ENCODE results near the gene AEBP2. TPM values are rescaled to one million over a fixed set of nuclear protein-coding genes. Genes with fewer than 3 reads are reported as not detected.

AEBP2 gene
- total RNA-seq, 4 donors from 2014 or later: 23.6 to 41.4 (median 38.6) TPM

DNA sequence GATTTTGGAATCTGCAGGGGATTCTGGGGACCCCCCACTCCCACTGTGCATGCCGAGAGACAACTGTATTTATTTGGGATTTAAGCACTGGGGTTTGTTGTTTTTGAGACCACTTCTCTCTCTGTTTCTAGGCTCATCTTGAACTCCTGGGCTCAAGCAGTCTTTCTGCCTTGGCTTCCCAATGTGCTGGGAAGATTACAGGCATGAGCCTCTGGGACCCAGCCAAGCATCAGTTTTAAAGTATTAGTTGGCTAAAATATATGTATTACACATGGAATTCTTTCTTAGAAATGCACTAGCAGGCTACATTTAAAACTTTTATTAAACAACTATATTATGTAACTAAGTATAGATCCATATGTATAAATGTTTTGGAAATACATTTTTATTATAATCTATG lies 78.3 kb downstream of the AEBP2 start:
- ATAC-seq: no peak
- Histone ChIP-seq H3K36me3 (peaks cover 0 to 26% of the 10 kb centered on the region in 2 donors), H3K9me3 (no peaks in the 10 kb centered on the region), H3K4me1 (peaks cover 0 to 27% (median 0%) of the 10 kb centered on the region in 3 donors), H3K4me3 (no peak overlapping the region), H3K27ac (no peak overlapping the region), H3K27me3 (no peaks in the 10 kb centered on the region)
- WGBS, 2 donors (ENCODE audit: low coverage in 1 of 2): 22 to 57% methylated on average over 1 of the region's 1 CpG
- TF ChIP-seq POLR2A (IDR thresholded peaks at IDR 0.05) (no peak), CTCF (IDR thresholded peaks at IDR 0.05) (no peak), POLR2AphosphoS5 (IDR thresholded peaks at IDR 0.05) (no peak), EP300 (IDR thresholded peaks at IDR 0.05) (no peak)

- WGBS, 2 donors (ENCODE audit: low coverage in 1 of 2): 20 to 45% methylated on average over 1 of the region's 1 CpG
- peaks cover 0 to 25% of the 10 kb centered on the region in 2 donors for H3K36me3 ChIP-seq
- no peaks in the 10 kb centered on the region for H3K9me3 ChIP-seq
- TF ChIP-seq POLR2A (IDR thresholded peaks at IDR 0.05) (no peak), POLR2AphosphoS5 (IDR thresholded peaks at IDR 0.05) (no peak), EP300 (IDR thresholded peaks at IDR 0.05) (no peak), CTCF (IDR thresholded peaks at IDR 0.05) (no peak)
- H3K27me3 ChIP-seq: no peaks in the 10 kb centered on the region
- H3K4me1 ChIP-seq: peaks cover 0 to 27% (median 0%) of the 10 kb centered on the region in 3 donors
- H3K4me3 ChIP-seq: no peak overlapping the region
- H3K27ac ChIP-seq: no peak overlapping the region
- ATAC-seq: no peak
Observed at GRCh38 chr12:19518209-19518608, 78.9 kb downstream of the AEBP2 start.

DNA sequence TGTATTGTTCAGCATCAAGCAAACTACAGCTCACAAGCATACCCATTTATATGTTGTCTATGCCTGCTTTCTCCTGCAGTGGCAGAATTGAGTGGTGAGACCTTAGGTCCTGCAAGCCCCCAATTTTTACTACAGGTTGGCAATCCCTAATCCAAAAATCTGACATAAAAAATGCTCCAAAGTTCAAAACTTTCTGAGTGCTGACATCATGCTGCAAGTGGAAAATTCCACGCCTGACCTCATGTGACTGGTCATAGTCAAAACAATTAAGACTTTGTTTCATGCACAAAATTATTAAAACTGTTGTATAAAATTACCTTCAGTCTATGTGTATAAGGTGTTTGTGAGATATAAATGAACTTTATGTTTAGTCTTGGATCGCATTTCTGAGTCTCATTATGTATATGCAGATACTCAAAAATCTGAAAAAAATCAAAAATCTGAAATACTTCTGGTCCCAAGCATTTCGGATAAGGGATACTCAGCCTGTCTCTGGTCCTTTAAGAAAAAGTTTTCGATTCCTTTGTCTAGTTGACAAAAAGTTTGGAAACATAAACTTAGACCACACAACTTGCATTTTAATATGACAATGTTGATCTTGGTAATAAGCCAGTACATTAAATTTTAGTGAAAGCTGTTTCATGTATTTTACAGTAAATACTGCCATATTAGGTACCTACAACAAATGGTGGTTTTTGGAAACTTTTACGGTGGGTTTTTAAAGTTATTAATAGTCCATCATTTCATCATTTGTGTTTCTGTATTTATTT lies 81.5 kb downstream of the AEBP2 start:
- peaks cover 0 to 27% (median 0%) of the 10 kb centered on the region in 3 donors for H3K4me1 ChIP-seq
- TF ChIP-seq POLR2A (IDR thresholded peaks at IDR 0.05) (no peak), CTCF (IDR thresholded peaks at IDR 0.05) (no peak), EP300 (IDR thresholded peaks at IDR 0.05) (no peak), POLR2AphosphoS5 (IDR thresholded peaks at IDR 0.05) (no peak)
- H3K4me3 ChIP-seq: no peak overlapping the region
- no peaks in the 10 kb centered on the region for H3K9me3 ChIP-seq
- no peak for ATAC-seq
- H3K27me3 ChIP-seq: no peaks in the 10 kb centered on the region
- H3K27ac ChIP-seq: no peak overlapping the region
- 67 to 81% methylated on average over 5 of the region's 5 CpGs for WGBS, 2 donors (ENCODE audit: low coverage in 1 of 2)
- peaks cover 0 to 20% of the 10 kb centered on the region in 2 donors for H3K36me3 ChIP-seq

DNA sequence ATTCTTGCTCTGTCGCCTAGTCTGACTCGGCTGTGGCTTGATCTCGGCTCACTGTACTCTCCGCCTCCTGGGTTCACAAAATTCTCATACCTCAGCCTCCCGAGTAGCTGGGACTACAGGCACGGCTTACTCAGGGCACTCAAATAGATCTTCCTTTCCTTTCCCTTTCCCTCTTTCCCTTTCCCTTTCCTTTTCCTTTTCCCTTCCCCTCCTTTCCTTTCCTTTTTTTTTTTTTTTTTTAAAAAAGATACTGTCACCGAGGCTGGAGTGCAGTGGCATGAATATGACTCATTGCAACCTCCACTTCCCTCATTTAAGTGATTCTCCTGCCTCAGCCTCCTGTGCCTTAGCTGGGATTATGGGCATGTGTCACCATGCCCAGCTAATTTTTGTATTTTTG lies 86.0 kb downstream of the AEBP2 start:
- H3K9me3 ChIP-seq: no peaks in the 10 kb centered on the region
- peaks cover 0 to 17% (median 0%) of the 10 kb centered on the region in 3 donors for H3K4me1 ChIP-seq
- H3K4me3 ChIP-seq: no peak overlapping the region
- H3K27ac ChIP-seq: no peak overlapping the region
- 88 to 100% methylated on average over 1 to 6 of the region's 7 CpGs for WGBS, 2 donors (ENCODE audit: low coverage in 1 of 2)
- H3K27me3 ChIP-seq: no peaks in the 10 kb centered on the region
- ATAC-seq: no peak
- no peak for TF ChIP-seq CTCF (IDR thresholded peaks at IDR 0.05)
- no peak for TF ChIP-seq EP300 (IDR thresholded peaks at IDR 0.05)
- TF ChIP-seq POLR2AphosphoS5 (IDR thresholded peaks at IDR 0.05): no peak
- no peak for TF ChIP-seq POLR2A (IDR thresholded peaks at IDR 0.05)
- H3K36me3 ChIP-seq: peaks cover 0 to 14% of the 10 kb centered on the region in 2 donors

DNA sequence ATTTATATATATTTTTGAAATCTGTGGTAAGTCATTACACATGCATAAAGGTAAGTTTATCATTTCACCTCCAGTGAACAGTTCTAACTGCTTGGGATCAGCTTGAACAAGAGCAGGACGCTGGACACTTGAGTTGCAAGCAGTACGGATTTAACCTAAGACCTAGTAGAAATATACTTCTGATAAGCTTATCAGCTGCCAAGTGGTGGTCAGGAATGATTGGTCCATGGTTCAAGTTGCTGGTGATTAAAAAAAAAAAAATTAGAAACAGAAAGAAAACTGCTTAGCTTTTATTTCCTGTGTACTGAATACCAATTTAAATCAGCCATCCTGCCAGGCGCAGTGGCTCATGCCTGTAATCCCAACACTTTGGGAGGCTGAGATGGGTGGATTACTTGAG lies 88.6 kb downstream of the AEBP2 start:
- no peaks in the 10 kb centered on the region for H3K9me3 ChIP-seq
- no peak for ATAC-seq
- H3K36me3 ChIP-seq: peaks cover 0 to 8% of the 10 kb centered on the region in 2 donors
- no peak overlapping the region for H3K27ac ChIP-seq
- 82 to 87% methylated on average over 3 of the region's 3 CpGs for WGBS, 2 donors (ENCODE audit: low coverage in 1 of 2)
- TF ChIP-seq CTCF (IDR thresholded peaks at IDR 0.05) (no peak), POLR2A (IDR thresholded peaks at IDR 0.05) (no peak), POLR2AphosphoS5 (IDR thresholded peaks at IDR 0.05) (no peak), EP300 (IDR thresholded peaks at IDR 0.05) (no peak)
- H3K4me3 ChIP-seq: no peak overlapping the region
- H3K27me3 ChIP-seq: no peaks in the 10 kb centered on the region
- peaks cover 0 to 15% (median 0%) of the 10 kb centered on the region in 3 donors for H3K4me1 ChIP-seq

Measured in gastroesophageal sphincter (tissue), 4 donors.